HG03469 (cell line): ENCODE measurements around the gene EHMT1.

Experiments
- ATAC-seq: cut with Tn5 transposase; IDR thresholded peaks from one replicate; pipeline ENCODE4 v1.9.1; 2021; ENCODE audit warnings: mild to moderate bottlenecking, moderate library complexity, moderate number of reproducible peaks; ENCODE audit not compliant: unreplicated experiment

The EHMT1 gene

GRCh38 chr9:137817236-137818200 lies 198.7 kb downstream of the EHMT1 start:
- ATAC-seq = no peak

GRCh38 chr9:137818286-137818685 lies 199.5 kb downstream of the EHMT1 start:
- ATAC-seq = no peak

- no peak for ATAC-seq
Measured at GRCh38 chr9:137820161-137820855, 201.5 kb downstream of the EHMT1 start.

GRCh38 chr9:137823986-137824771 lies 205.4 kb downstream of the EHMT1 start:
- ATAC-seq = no peak

DNA sequence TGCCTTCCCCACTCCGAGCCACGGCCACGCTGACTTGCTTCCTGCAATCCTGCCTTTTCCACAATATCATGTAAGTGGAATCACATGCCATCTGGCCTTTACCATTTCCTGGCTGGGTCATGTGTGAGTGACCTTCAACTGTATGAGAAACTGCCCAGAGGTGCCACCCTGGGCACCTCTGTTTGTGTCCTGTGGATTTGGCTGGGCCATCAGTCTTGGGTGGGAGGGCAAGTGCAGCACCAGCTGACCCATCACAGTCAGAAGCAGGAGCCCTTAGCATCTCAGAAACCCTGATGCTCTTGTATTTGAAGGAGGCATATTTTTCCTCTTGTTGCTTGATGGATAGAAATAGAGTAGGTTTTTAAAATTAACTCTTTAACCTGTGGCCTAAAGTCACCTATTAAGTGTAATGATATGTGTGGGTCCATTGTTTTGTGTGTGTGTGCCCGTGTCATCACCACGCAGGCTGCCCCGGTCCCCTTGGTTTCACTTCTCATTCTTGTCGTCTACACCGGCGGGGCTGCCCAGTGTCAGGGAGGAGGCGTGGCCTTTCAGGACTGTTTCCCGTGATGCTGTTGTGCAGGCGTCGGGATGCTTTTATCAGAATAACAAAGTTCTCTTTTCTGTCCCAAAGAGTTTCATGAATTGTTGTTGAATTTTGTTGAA lies 206.7 kb downstream of the EHMT1 start:
- ATAC-seq = no peak

DNA sequence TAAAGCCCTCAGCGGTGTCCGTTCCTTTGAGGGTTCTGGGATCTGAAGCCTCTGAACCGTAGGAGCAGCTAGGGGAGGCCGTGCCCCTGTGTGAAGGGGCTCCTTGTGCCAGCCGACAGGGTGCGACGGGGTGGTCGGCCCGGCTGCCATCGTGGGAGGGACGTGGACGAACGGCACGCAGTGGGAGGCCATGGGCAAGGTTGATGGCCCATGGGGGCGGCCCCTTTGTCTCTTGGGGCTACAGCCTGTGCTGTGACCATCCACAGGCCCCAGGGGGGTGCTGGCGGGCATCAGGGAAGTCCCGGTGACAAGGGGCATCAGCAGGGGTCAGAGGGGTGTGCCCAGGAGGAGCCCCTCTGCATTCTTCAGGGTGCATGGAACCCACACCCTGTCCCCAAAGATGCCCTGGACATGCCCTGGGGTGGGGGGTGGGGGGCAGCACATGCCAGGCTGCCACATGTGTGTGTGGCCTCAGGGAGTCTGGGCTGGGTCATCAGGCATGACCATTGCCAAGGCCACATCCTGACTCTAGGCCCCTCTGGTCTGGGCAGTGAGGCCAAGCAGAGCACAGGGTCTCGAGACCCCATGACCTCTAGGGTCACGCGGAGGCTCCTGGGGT lies 209.2 kb downstream of the EHMT1 start:
- ATAC-seq = no peak

DNA sequence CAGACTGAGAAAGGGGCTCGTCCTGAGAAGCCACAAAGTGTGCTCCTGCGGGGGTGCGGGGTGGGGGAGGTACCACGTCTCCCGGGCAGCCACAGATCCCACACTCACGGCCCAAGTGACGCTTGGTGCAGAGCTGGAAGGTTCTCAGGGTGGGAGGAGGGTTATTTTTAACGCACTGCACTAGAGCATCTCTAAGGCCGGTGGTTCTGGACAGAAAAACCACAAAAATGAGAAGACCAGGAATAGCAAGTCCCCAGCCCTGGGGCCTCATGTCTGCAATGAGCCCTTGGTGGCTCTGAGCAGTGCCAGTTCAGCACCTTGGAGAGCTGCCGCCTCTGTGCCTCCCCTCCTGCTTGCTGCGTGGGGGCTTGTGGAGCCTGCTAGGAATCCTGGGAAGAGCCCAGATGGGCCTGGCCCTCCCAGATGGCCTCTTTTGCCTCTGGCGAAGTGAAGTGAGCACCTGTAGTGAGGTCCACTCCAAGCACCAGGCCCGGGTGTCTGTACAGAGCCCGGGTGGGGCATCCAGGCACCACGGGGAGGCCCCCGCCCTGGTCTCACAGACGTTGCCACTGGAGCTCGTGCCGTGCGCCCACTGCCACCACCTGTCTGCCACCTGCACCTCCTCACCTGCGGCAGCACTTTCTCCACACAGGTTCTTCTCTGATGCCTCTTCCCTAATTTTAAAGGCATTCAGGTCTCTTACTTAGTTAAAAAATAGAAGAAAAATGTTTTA lies 209.9 kb downstream of the EHMT1 start:
- no peak for ATAC-seq

- ATAC-seq = no peak
Measured at GRCh38 chr9:137829260-137829996, 210.6 kb downstream of the EHMT1 start.

- ATAC-seq = no peak
Measured at GRCh38 chr9:137832191-137832700, 213.4 kb downstream of the EHMT1 start.

GRCh38 chr9:137832830-137833590 lies 214.2 kb downstream of the EHMT1 start:
- no peak for ATAC-seq

DNA sequence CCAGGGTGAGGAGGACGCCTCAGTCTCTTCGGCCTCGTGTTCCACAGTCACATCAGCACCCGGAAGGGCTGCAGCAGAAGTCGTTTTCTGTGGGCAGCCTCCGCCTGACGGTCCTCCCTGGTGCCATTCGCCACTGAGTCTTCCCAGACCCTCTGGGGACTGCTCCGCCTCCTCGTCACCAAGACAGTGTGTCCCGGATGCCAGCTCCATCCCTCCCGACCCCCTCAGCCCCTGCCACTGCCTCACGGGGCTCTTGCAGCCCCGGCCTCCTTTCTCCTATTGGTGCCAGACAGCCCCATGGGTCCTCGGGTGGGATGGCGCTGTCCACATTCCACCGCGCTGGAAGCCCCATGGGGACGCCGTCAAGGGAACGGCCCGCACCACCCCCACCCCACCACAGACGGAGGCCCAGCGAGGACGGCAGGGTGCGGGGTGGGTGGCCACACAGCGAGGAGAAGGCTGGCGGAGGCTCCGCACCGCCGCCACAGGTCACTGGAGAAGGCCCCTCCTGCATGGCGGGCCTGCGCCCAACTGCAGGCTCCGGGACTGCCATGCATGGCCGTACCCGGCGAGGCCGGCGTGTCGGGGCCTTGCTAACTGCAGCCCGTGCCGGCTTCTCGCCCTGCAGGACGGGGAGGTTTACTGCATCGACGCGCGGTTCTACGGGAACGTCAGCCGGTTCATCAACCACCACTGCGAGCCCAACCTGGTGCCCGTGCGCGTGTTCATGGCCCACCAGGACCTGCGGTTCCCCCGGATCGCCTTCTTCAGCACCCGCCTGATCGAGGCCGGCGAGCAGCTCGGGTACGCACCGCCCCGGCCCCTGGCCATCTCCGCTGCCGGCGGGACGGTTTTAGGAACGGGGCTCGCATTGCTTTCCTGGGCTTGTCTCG lies 215.2 kb downstream of the EHMT1 start:
- ATAC-seq = no peak

- no peak for ATAC-seq
Measured at GRCh38 chr9:137834846-137835546, 216.2 kb downstream of the EHMT1 start.

GRCh38 chr9:137836151-137836830 lies 217.5 kb downstream of the EHMT1 start:
- no peak for ATAC-seq

DNA sequence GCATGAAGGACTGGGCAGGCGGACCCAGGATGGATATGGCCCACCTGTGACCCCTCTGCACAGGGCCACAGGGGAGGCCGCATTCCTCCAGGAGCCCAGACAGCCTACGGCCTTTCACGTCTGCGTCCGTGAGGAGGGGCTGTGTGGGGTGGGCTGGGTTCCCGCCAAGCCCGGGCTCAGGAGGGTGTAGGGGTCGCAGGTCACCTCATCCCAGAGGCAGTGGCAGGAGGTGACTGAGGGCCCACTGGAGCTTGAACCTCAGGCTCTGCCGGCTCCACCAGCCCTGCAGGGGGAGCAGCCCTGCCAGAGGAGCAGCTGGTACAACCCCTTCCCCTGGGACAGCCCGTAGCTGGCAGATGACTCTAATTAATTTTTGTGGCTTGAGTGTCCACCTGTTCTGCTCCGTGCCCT lies 218.0 kb downstream of the EHMT1 start:
- no peak for ATAC-seq

- ATAC-seq = no peak
Measured at GRCh38 chr9:137837345-137838278, 218.8 kb downstream of the EHMT1 start.
